PC-3 (cell line): ENCODE data around the gene LRIT1. TPM values are rescaled to one million over a fixed set of nuclear protein-coding genes. Genes with fewer than 3 reads are reported as not detected.

Experiments used
- ATAC-seq: fragments of 200-7000 bp; cut with Tn5 transposase; 2 replicates; pipeline ENCODE4 v1.9.1; 2020; ENCODE audit warnings: mild to moderate bottlenecking, moderate library complexity
- BruUV-seq: library from RNA; stranded (reverse); fragments of 400-500 nt; replicated peaks from 2 replicates; lab custom pipeline; 2021; lab: Mats Ljungman, UMichigan
- CTCF ChIA-PET: fragments of 300-600 bp; sonication (Branson Sonifier 250); formaldehyde crosslinking; loops from one replicate; lab custom pipeline; 2022; ENCODE audit warnings: antibody characterized with exemption; lab: Charles Lee
- POLR2A ChIA-PET: fragments of 300-600 bp; sonication (Branson Sonifier 250); formaldehyde crosslinking; loops from one replicate; lab custom pipeline; 2022; ENCODE audit warnings: antibody characterized with exemption; ENCODE audit not compliant: unreplicated experiment; lab: Charles Lee
- DNase-seq: peaks from one replicate; pipeline ENCODE4 v3.0.0-alpha.2; 2015
- H2AFZ ChIP-seq: fragments of 300-600 bp; sonication (generic); 2 replicates; pipeline ENCODE4 v1.6.0; 2016; ENCODE audit warnings: antibody characterized with exemption, low read length
- H3F3A ChIP-seq: fragments of 300-600 bp; sonication (generic); one replicate; pipeline ENCODE4 v1.6.0; 2017; ENCODE audit warnings: antibody characterized with exemption, low read length, control low read depth, mild to moderate bottlenecking; ENCODE audit not compliant: unreplicated experiment
- H3K27ac ChIP-seq: fragments of 300-600 bp; sonication (generic); 2 replicates; pipeline ENCODE4 v1.5.1; 2016; ENCODE audit warnings: mild to moderate bottlenecking, low read length
- H3K27me3 ChIP-seq: fragments of 300-600 bp; sonication (generic); 2 replicates; pipeline ENCODE4 v1.6.1; 2016; ENCODE audit warnings: low read length, mixed read lengths
- H3K36me3 ChIP-seq: fragments of 300-600 bp; sonication (generic); 2 replicates; pipeline ENCODE4 v1.6.1; 2016; ENCODE audit warnings: low read depth, mixed run types, low read length, mixed read lengths
- H3K4me1 ChIP-seq: fragments of 300-600 bp; sonication (generic); 2 replicates; pipeline ENCODE4 v1.5.1; 2016; ENCODE audit warnings: low read length; ENCODE audit not compliant: insufficient read depth
- H3K4me2 ChIP-seq: fragments of 300-600 bp; sonication (generic); 2 replicates; pipeline ENCODE4 v1.6.0; 2016; ENCODE audit warnings: low read length
- H3K4me3 ChIP-seq: fragments of 300-600 bp; sonication (generic); 2 replicates; pipeline ENCODE4 v1.5.1; 2016; ENCODE audit warnings: mild to moderate bottlenecking, low read length, mixed read lengths
- H3K79me2 ChIP-seq: fragments of 300-600 bp; sonication (generic); 2 replicates; pipeline ENCODE4 v1.6.1; 2017; ENCODE audit warnings: low read length, mixed read lengths
- H3K9ac ChIP-seq: fragments of 300-600 bp; sonication (generic); 2 replicates; pipeline ENCODE4 v1.6.0; 2016; ENCODE audit warnings: mild to moderate bottlenecking, low read length
- H3K9me2 ChIP-seq: fragments of 300-600 bp; sonication (generic); replicated peaks from 2 replicates; pipeline ENCODE4 v1.6.1; 2016; ENCODE audit warnings: mixed run types, low read length, mixed read lengths
- H3K9me3 ChIP-seq: fragments of 300-600 bp; sonication (generic); 2 replicates; pipeline ENCODE4 v1.6.1; 2016; ENCODE audit warnings: low read length, mixed read lengths
- H4K20me1 ChIP-seq: fragments of 300-600 bp; sonication (generic); 2 replicates; pipeline ENCODE4 v1.6.1; 2016; ENCODE audit warnings: low read length, mixed read lengths
- EZH2 ChIP-seq: fragments of 300-600 bp; sonication (generic); IDR thresholded peaks from one replicate; pipeline ENCODE4 v1.6.1; 2017; ENCODE audit warnings: antibody characterized with exemption, mild to moderate bottlenecking, low read length; ENCODE audit not compliant: unreplicated experiment
- EZH2phosphoT487 ChIP-seq: fragments of 300-600 bp; sonication (generic); IDR thresholded peaks from 2 replicates; pipeline ENCODE4 v1.6.1; 2018; ENCODE audit warnings: mild to moderate bottlenecking, antibody characterized with exemption, low read length, borderline replicate concordance
- intact Hi-C: fragments of 100-400 bp; cut with micrococcal nuclease; formaldehyde crosslinking; loops from 2 replicates; pipeline ENCODE4 v1.9.0; 2023
- total RNA-seq: library from RNA; depleted of rRNA; stranded (reverse); fragments of >200 nt; gene quantifications from 2 replicates; pipeline ENCODE4 v1.2.3, GENCODE V29; 2014
- TF ChIP-seq, protein P1 (sequence below): fragments of 300-600 bp; sonication (generic); conservative IDR thresholded peaks from 2 replicates; pipeline ENCODE4 v1.5.1; 2017; ENCODE audit warnings: antibody characterized with exemption, low read depth, mild to moderate bottlenecking, low read length

The LRIT1 gene
- total RNA-seq, 1 experiment from 2014 or later: not detected

GRCh38 chr10:84212014-84212413 is 29.3 kb downstream of the LRIT1 start:
- no TSS peak for BruUV-seq
- intact Hi-C loops: no loop called here
- TF ChIP-seq, protein P1, sequence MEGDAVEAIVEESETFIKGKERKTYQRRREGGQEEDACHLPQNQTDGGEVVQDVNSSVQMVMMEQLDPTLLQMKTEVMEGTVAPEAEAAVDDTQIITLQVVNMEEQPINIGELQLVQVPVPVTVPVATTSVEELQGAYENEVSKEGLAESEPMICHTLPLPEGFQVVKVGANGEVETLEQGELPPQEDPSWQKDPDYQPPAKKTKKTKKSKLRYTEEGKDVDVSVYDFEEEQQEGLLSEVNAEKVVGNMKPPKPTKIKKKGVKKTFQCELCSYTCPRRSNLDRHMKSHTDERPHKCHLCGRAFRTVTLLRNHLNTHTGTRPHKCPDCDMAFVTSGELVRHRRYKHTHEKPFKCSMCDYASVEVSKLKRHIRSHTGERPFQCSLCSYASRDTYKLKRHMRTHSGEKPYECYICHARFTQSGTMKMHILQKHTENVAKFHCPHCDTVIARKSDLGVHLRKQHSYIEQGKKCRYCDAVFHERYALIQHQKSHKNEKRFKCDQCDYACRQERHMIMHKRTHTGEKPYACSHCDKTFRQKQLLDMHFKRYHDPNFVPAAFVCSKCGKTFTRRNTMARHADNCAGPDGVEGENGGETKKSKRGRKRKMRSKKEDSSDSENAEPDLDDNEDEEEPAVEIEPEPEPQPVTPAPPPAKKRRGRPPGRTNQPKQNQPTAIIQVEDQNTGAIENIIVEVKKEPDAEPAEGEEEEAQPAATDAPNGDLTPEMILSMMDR: no peak
- TF ChIP-seq EZH2phosphoT487: no peak
- no peak for TF ChIP-seq EZH2
- Histone ChIP-seq H3K9me3 (no peaks in the 10 kb centered on the region), H3K4me3 (no peak overlapping the region), H3K4me1 (no peaks in the 10 kb centered on the region), H3K4me2 (no peak overlapping the region), H3K27ac (no peak overlapping the region), H3K9me2 (no peaks in the 10 kb centered on the region), H3K9ac (no peak overlapping the region), H3K36me3 (no peaks in the 10 kb centered on the region), H3F3A (no peaks in the 10 kb centered on the region), H3K79me2 (no peaks in the 10 kb centered on the region), H2AFZ (no peak overlapping the region), H4K20me1 (no peaks in the 10 kb centered on the region), H3K27me3 (peaks cover 22% of the 10 kb centered on the region)
- ChIA-PET CTCF (no interaction called here), POLR2A (no interaction called here)
- ATAC-seq: no peak
- DNase-seq: no peak

DNA sequence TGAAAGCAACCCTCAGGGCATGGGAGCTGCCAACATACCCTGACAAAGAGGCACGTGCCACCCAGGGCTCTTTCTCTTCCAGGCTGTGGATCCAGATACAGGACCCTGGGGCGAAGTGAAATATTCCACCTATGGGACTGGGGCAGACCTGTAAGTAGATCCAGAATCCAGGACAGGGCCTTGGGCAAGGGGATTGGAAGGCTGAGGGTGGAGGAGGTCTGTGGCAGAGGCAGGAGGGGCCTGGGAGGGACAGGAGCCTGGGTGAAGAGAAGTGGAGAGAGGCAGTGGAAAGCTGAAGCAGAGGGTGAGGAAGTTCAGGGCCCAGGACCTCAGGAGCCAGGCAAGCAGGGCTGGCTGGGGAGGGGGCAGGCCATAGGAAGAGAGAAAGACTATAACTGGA is 29.8 kb downstream of the LRIT1 start:
- H4K20me1 ChIP-seq: no peaks in the 10 kb centered on the region
- H3K9me3 ChIP-seq: no peaks in the 10 kb centered on the region
- POLR2A ChIA-PET: no interaction called here
- no TSS peak for BruUV-seq
- DNase-seq: no peak
- intact Hi-C loops: no loop called here
- no peak overlapping the region for H3K4me2 ChIP-seq
- no peak overlapping the region for H3K27ac ChIP-seq
- no peaks in the 10 kb centered on the region for H3K36me3 ChIP-seq
- H3K27me3 ChIP-seq: peaks cover 22% of the 10 kb centered on the region
- no peaks in the 10 kb centered on the region for H3K4me1 ChIP-seq
- CTCF ChIA-PET: no interaction called here
- no peaks in the 10 kb centered on the region for H3K79me2 ChIP-seq
- H3K9ac ChIP-seq: no peak overlapping the region
- ATAC-seq: no peak
- TF ChIP-seq EZH2phosphoT487: no peak
- H3K4me3 ChIP-seq: no peak overlapping the region
- H2AFZ ChIP-seq: no peak overlapping the region
- no peaks in the 10 kb centered on the region for H3K9me2 ChIP-seq
- H3F3A ChIP-seq: no peaks in the 10 kb centered on the region

GRCh38 chr10:84208023-84208422 is 33.3 kb downstream of the LRIT1 start:
- peaks cover 22% of the 10 kb centered on the region for H3K27me3 ChIP-seq
- DNase-seq (no peak), ATAC-seq (no peak)
- no peak overlapping the region for H2AFZ ChIP-seq
- no peak overlapping the region for H3K4me3 ChIP-seq
- no peaks in the 10 kb centered on the region for H3F3A ChIP-seq
- ChIA-PET CTCF (no interaction called here), POLR2A (no interaction called here)
- no peak overlapping the region for H3K9ac ChIP-seq
- H3K36me3 ChIP-seq: no peaks in the 10 kb centered on the region
- TF ChIP-seq EZH2phosphoT487 (no peak), EZH2 (no peak)
- TF ChIP-seq, protein P1: no peak
- BruUV-seq: no TSS peak
- no peaks in the 10 kb centered on the region for H3K4me1 ChIP-seq
- no peak overlapping the region for H3K27ac ChIP-seq
- no peaks in the 10 kb centered on the region for H3K9me2 ChIP-seq
- H3K9me3 ChIP-seq: no peaks in the 10 kb centered on the region
- H4K20me1 ChIP-seq: no peaks in the 10 kb centered on the region
- H3K4me2 ChIP-seq: no peak overlapping the region
- intact Hi-C loops: no loop called here
- no peaks in the 10 kb centered on the region for H3K79me2 ChIP-seq
